Right atrium auricular region (tissue), 2 donors: ENCODE data around the gene KIF6. TPM values are rescaled to one million over a fixed set of nuclear protein-coding genes. Genes with fewer than 3 reads are reported as not detected.

Experiments used
- DNase-seq: peaks from one replicate; pipeline ENCODE4 v3.0.0-alpha.2; 2019; ENCODE audit warnings: low spot score
- H3K27ac ChIP-seq, 2 donors: fragments of 200-600 bp; sonication (generic); 1 replicate in 1 of 2; 2 replicates in 1 of 2; pipeline ENCODE4 v1.5.1; 2016 to 2019
- H3K27me3 ChIP-seq, 2 donors: fragments of 200-600 bp; sonication (generic); one replicate each; pipeline versions ENCODE4 v1.5.1 to v1.6.0; 2017 to 2019
- H3K36me3 ChIP-seq: fragments of 200-600 bp; sonication (generic); one replicate; pipeline ENCODE4 v1.5.1; 2016
- H3K4me1 ChIP-seq, 2 donors: fragments of 200-600 bp; sonication (generic); one replicate each; pipeline versions ENCODE4 v1.5.1 to v1.6.0; 2017 to 2019
- H3K4me3 ChIP-seq, 2 donors: fragments of 200-600 bp; sonication (generic); 1 replicate in 1 of 2; 2 replicates in 1 of 2; pipeline ENCODE4 v1.5.1; 2017 to 2019; ENCODE audit warnings: mild to moderate bottlenecking in 1 of 2, moderate library complexity in 1 of 2
- H3K9me3 ChIP-seq, 2 donors: fragments of 200-600 bp; sonication (generic); one replicate each; pipeline ENCODE4 v1.5.1; 2019
- CTCF ChIP-seq, 2 donors: fragments of 200-600 bp; sonication (generic); IDR thresholded peaks; one replicate each; pipeline ENCODE4 v1.5.1; 2019; ENCODE audit warnings: antibody characterized with exemption in 2 of 2
- total RNA-seq, 2 donors: library from RNA; depleted of rRNA; stranded (reverse); fragments of >200 nt; gene quantifications; one replicate each; pipeline ENCODE4 v1.1.0, GENCODE V29; 2016

The KIF6 gene
- total RNA-seq, 2 donors from 2014 or later: not detected

DNA sequence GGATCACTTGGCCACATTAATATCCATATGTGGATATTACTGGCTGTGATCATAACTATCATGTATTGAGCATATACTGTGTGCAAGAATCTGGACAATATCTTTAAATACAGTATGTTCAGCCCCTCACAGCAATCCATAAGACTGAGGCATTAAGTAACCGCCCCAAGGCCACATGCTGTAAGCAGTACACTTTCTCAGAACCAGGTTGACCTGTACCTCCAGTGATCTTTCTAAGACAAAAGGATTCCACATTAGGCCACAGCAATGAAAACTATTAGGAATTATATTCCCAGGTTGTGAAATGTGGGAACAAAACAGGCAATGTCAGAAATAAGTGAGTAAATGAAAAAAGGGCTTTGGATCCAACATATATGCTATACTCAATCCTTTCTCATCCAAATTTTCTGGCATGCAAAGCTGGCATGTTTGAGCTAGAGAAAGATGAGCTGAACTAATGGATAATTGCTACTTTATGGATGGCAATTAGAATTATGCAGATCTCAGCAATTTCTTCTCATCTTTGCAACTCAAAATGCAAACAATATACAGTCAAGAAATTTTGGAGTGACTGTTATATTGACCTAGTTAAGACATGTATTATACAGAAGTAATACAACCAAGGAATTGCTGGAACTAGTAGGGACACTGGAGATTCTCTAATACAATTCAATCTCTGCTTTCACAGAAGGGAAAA lies 86.9 kb downstream of the KIF6 start:
- Histone ChIP-seq H3K4me1 (no peaks in the 10 kb centered on the region), H3K27me3 (no peaks in the 10 kb centered on the region), H3K27ac (no peak overlapping the region), H3K36me3 (no peaks in the 10 kb centered on the region), H3K9me3 (no peaks in the 10 kb centered on the region), H3K4me3 (no peak overlapping the region)
- TF ChIP-seq CTCF (IDR thresholded peaks at IDR 0.05): no peak
- no peak for DNase-seq

- no peak for TF ChIP-seq CTCF (IDR thresholded peaks at IDR 0.05)
- H3K4me1 ChIP-seq: no peaks in the 10 kb centered on the region
- no peak overlapping the region for H3K4me3 ChIP-seq
- H3K9me3 ChIP-seq: peaks cover 0 to 7% of the 10 kb centered on the region in 2 donors
- no peaks in the 10 kb centered on the region for H3K36me3 ChIP-seq
- no peak overlapping the region for H3K27ac ChIP-seq
- DNase-seq: no peak
- no peaks in the 10 kb centered on the region for H3K27me3 ChIP-seq
These were observed 90.4 kb downstream of the KIF6 start for GRCh38 chr6:39634646-39635341.

- peaks cover 0 to 4% of the 10 kb centered on the region in 2 donors for H3K9me3 ChIP-seq
- no peak overlapping the region for H3K4me3 ChIP-seq
- H3K4me1 ChIP-seq: no peaks in the 10 kb centered on the region
- no peak for DNase-seq
- no peaks in the 10 kb centered on the region for H3K27me3 ChIP-seq
- no peak for TF ChIP-seq CTCF (IDR thresholded peaks at IDR 0.05)
- H3K27ac ChIP-seq: no peak overlapping the region
- no peaks in the 10 kb centered on the region for H3K36me3 ChIP-seq
These were observed 100.0 kb downstream of the KIF6 start for GRCh38 chr6:39625209-39625608.

- H3K27ac ChIP-seq: no peak overlapping the region
- no peaks in the 10 kb centered on the region for H3K36me3 ChIP-seq
- no peaks in the 10 kb centered on the region for H3K27me3 ChIP-seq
- H3K4me3 ChIP-seq: no peak overlapping the region
- no peaks in the 10 kb centered on the region for H3K9me3 ChIP-seq
- DNase-seq: no peak
- no peak for TF ChIP-seq CTCF (IDR thresholded peaks at IDR 0.05)
- H3K4me1 ChIP-seq: no peaks in the 10 kb centered on the region
These were observed 101.5 kb downstream of the KIF6 start for GRCh38 chr6:39623750-39624149.

- no peak overlapping the region for H3K27ac ChIP-seq
- H3K9me3 ChIP-seq: no peaks in the 10 kb centered on the region
- no peak for DNase-seq
- no peak overlapping the region for H3K4me3 ChIP-seq
- no peak for TF ChIP-seq CTCF (IDR thresholded peaks at IDR 0.05)
- no peaks in the 10 kb centered on the region for H3K27me3 ChIP-seq
- no peaks in the 10 kb centered on the region for H3K36me3 ChIP-seq
- no peaks in the 10 kb centered on the region for H3K4me1 ChIP-seq
These were observed 107.7 kb downstream of the KIF6 start for GRCh38 chr6:39617520-39617919.
